Measurements from ENCODE around the gene PLAC9. TPM values are rescaled to one million over a fixed set of nuclear protein-coding genes. Genes with fewer than 3 reads are reported as not detected.

Gene PLAC9
- total RNA-seq, 1 donor from 2014 or later = not detected

- peaks cover 14% of the 10 kb centered on the region for H3K9me3 Mint-ChIP-seq (ENCODE audit: unreplicated experiment)
- peaks cover 18% of the 10 kb centered on the region for H3K4me1 Mint-ChIP-seq (ENCODE audit: low read depth, unreplicated experiment)
- H3K4me3 Mint-ChIP-seq (ENCODE audit: unreplicated experiment) = no peak overlapping the region
- H3K36me3 Mint-ChIP-seq (ENCODE audit: unreplicated experiment) = no peaks in the 10 kb centered on the region
- H3K27ac Mint-ChIP-seq (ENCODE audit: unreplicated experiment) = no peak overlapping the region
- H3K27me3 Mint-ChIP-seq (ENCODE audit: unreplicated experiment) = peaks cover 6% of the 10 kb centered on the region
- no peak for TF ChIP-seq CTCF (IDR thresholded peaks at IDR 0.05; ENCODE audit: partially characterized antibody, unreplicated experiment)
- DNase-seq = no peak
These were observed 32.6 kb downstream of the PLAC9 start for GRCh38 chr10:80165173-80165572.

GRCh38 chr10:80166581-80167470 lies 34.3 kb downstream of the PLAC9 start:
- Mint-ChIP-seq H3K4me1 (ENCODE audit: low read depth, unreplicated experiment) (peaks cover 12% of the 10 kb centered on the region), H3K36me3 (ENCODE audit: unreplicated experiment) (no peaks in the 10 kb centered on the region), H3K27ac (ENCODE audit: unreplicated experiment) (no peak overlapping the region), H3K27me3 (ENCODE audit: unreplicated experiment) (peaks cover 6% of the 10 kb centered on the region), H3K4me3 (ENCODE audit: unreplicated experiment) (no peak overlapping the region), H3K9me3 (ENCODE audit: unreplicated experiment) (peaks cover 18% of the 10 kb centered on the region)
- TF ChIP-seq CTCF (IDR thresholded peaks at IDR 0.05; ENCODE audit: partially characterized antibody, unreplicated experiment) = no peak
- DNase-seq = no peak

- no peaks in the 10 kb centered on the region for H3K36me3 Mint-ChIP-seq (ENCODE audit: unreplicated experiment)
- DNase-seq = no peak
- no peak overlapping the region for H3K27ac Mint-ChIP-seq (ENCODE audit: unreplicated experiment)
- peaks cover 12% of the 10 kb centered on the region for H3K4me1 Mint-ChIP-seq (ENCODE audit: low read depth, unreplicated experiment)
- peaks cover 6% of the 10 kb centered on the region for H3K27me3 Mint-ChIP-seq (ENCODE audit: unreplicated experiment)
- TF ChIP-seq CTCF (IDR thresholded peaks at IDR 0.05; ENCODE audit: partially characterized antibody, unreplicated experiment) = no peak
- peaks cover 18% of the 10 kb centered on the region for H3K9me3 Mint-ChIP-seq (ENCODE audit: unreplicated experiment)
- H3K4me3 Mint-ChIP-seq (ENCODE audit: unreplicated experiment) = no peak overlapping the region
These were observed 35.1 kb downstream of the PLAC9 start for GRCh38 chr10:80167471-80168161.

GRCh38 chr10:80168162-80168511 lies 35.6 kb downstream of the PLAC9 start:
- Mint-ChIP-seq H3K36me3 (ENCODE audit: unreplicated experiment) (no peaks in the 10 kb centered on the region), H3K4me3 (ENCODE audit: unreplicated experiment) (no peak overlapping the region), H3K27ac (ENCODE audit: unreplicated experiment) (no peak overlapping the region), H3K4me1 (ENCODE audit: low read depth, unreplicated experiment) (peaks cover 12% of the 10 kb centered on the region), H3K27me3 (ENCODE audit: unreplicated experiment) (peaks cover 6% of the 10 kb centered on the region), H3K9me3 (ENCODE audit: unreplicated experiment) (peaks cover 19% of the 10 kb centered on the region)
- TF ChIP-seq CTCF (IDR thresholded peaks at IDR 0.05; ENCODE audit: partially characterized antibody, unreplicated experiment) = no peak
- DNase-seq = no peak

All from glutamatergic neuron (in vitro differentiated cells).